Calu3 (cell line): ENCODE measurements around the gene TNRC18. TPM values are rescaled to one million over a fixed set of nuclear protein-coding genes. Genes with fewer than 3 reads are reported as not detected.

Source experiments
- BruUV-seq: library from RNA; stranded (reverse); fragments of 400-500 nt; replicated peaks from 2 replicates; lab custom pipeline; 2021; lab: Mats Ljungman, UMichigan
- CTCF ChIA-PET: fragments of 300-600 bp; sonication (Branson Sonifier 250); formaldehyde crosslinking; loops from one replicate; lab custom pipeline; 2022; ENCODE audit warnings: antibody characterized with exemption; lab: Charles Lee
- DNase-seq: peaks from one replicate; pipeline ENCODE4 v3.0.0; 2022
- H3K27ac Mint-ChIP-seq: one replicate; pipeline ENCODE4 v1.8.0; 2022; ENCODE audit warnings: mixed read lengths; ENCODE audit not compliant: unreplicated experiment
- H3K27me3 Mint-ChIP-seq: one replicate; pipeline ENCODE4 v1.8.0; 2022; ENCODE audit warnings: mixed read lengths; ENCODE audit not compliant: unreplicated experiment
- H3K36me3 Mint-ChIP-seq: one replicate; pipeline ENCODE4 v1.8.0; 2022; ENCODE audit warnings: mild to moderate bottlenecking, moderate library complexity, mixed read lengths; ENCODE audit not compliant: insufficient read depth, unreplicated experiment
- H3K4me1 Mint-ChIP-seq: one replicate; pipeline ENCODE4 v1.8.0; 2022; ENCODE audit warnings: mild to moderate bottlenecking, low read depth, mixed read lengths; ENCODE audit not compliant: unreplicated experiment
- H3K4me3 Mint-ChIP-seq: one replicate; pipeline ENCODE4 v1.8.0; 2022; ENCODE audit warnings: mild to moderate bottlenecking, low read depth, moderate library complexity, mixed read lengths; ENCODE audit not compliant: unreplicated experiment
- H3K9me3 Mint-ChIP-seq: one replicate; pipeline ENCODE4 v1.8.0; 2022; ENCODE audit warnings: low read depth, mixed read lengths; ENCODE audit not compliant: unreplicated experiment
- CTCF ChIP-seq: fragments of 200-600 bp; IDR thresholded peaks from one replicate; pipeline ENCODE4 v1.8.0; 2022; ENCODE audit warnings: antibody characterized with exemption; ENCODE audit not compliant: unreplicated experiment
- intact Hi-C: fragments of 100-400 bp; cut with micrococcal nuclease; formaldehyde crosslinking; loops from one replicate; pipeline ENCODE4 v1.10.0; 2022; ENCODE audit not compliant: unreplicated experiment
- total RNA-seq: library from RNA; stranded (reverse); gene quantifications from 2 replicates; pipeline ENCODE4 v1.2.3, GENCODE V29; 2022

The TNRC18 gene
- total RNA-seq, 1 experiment from 2014 or later, result 213 TPM

DNA sequence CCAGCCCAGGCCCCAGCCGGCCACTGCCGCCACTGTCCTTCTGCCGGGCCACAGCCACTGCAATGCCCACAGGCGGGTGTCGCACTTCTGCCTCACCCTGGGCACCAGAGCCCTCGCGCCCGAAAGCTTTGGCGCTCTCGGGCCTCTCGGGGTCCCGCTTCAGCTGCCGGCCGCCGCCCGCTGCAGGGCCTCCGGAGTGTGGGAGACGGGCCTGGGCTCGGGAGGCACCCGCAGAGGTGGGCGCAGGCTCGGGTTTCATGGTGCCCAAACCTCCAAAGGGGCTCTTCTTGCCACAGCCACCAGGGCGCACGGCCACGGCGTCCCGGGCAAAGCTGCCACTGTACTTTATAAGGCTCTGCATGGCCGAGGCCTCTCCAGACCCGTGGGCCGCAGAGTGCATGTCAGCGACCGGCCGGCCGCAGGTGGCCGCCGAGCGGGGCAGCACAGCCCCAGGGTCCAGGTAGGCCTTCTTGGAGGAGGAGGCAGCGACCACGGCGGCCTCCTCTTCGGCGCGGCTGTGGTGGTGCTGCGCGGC, 35.9 kb downstream of the TNRC18 start:
- no peak for DNase-seq
- Mint-ChIP-seq H3K4me1 (peaks cover 19% of the 10 kb centered on the region), H3K27me3 (no peaks in the 10 kb centered on the region)

DNA sequence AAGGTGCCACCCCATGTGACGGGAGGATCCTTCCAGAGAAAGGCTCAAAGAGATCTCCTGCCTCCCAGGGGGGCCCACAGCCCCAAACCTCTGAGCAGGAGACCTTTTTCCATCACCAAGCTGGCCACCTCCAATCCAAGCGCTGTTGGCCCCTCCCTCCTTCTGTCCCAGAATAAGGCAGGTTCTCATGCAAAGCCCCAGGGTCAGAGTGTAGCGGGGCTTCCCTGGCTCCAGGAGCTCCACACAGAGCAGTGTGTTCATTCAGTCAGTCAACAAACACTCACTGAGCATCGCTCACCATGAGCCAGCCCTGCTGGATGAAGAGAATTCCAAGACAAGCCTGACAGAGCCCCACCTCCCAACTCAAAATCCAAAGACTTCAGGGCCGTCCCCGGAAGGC, 39.0 kb downstream of the TNRC18 start:
- Mint-ChIP-seq H3K4me1 (peaks cover 29% of the 10 kb centered on the region), H3K4me3 (no peak overlapping the region), H3K36me3 (peaks cover 77% of the 10 kb centered on the region), H3K27ac (no peak overlapping the region), H3K27me3 (no peaks in the 10 kb centered on the region), H3K9me3 (no peaks in the 10 kb centered on the region)
- no peak for TF ChIP-seq CTCF
- intact Hi-C loops, result no loop called here
- CTCF ChIA-PET, result interaction anchor here (0.6 kb wide), 1 partner anchor 67 kb away, joined by 3 read pairs; no protein-coding TSS in a partner anchor
- no peak for DNase-seq
- BruUV-seq, result no TSS peak

More for the DNA sequence above, 35.9 kb downstream of the TNRC18 start:
- no peak for TF ChIP-seq CTCF
- H3K4me3 Mint-ChIP-seq, result no peak overlapping the region
- CTCF ChIA-PET, result no interaction called here
- no peaks in the 10 kb centered on the region for H3K9me3 Mint-ChIP-seq
- no peak overlapping the region for H3K27ac Mint-ChIP-seq
- BruUV-seq, result no TSS peak
- H3K36me3 Mint-ChIP-seq, result peaks cover 80% of the 10 kb centered on the region
- intact Hi-C loops, result no loop called here

DNA sequence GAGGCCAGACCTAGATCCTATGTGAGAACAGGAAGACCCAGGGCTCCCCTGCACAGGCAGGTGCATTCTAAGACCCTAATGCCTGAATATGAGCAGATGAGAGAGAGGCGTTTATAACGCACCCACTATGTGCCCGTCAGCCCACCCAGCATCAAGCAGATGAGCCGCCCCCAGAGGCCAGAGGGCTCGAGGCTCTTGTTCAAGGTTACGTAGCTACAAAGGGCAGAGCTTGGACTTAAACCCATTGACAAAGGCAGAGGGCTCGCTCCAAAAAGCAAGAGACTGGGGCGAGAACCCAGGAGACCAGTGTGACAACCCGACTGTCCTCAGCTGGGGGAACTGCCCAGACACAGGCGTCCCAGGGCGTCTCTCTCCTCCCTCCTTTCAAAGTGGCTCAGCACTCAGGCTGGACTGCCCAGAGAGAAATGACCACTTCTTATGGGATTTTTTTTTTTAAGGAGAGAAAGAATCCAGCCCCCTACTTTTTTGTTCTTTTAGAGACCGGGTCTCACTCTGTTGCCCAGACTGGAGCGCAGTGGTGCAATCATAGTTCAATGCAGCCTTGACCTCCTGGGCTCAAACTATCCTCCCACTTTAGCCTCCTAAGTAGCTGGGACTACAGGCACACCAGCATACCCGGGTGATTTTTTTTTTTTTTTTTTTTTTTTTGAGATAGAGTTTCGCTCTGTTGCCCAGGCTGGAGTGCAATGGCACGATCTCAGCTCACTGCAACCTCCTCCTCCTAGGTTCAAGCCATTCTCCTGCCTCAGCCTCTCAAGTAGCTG, 40.1 kb downstream of the TNRC18 start:
- intact Hi-C loops, result no loop called here
- no peaks in the 10 kb centered on the region for H3K27me3 Mint-ChIP-seq
- DNase-seq, result no peak
- H3K36me3 Mint-ChIP-seq, result peaks cover 73% of the 10 kb centered on the region
- H3K4me1 Mint-ChIP-seq, result peaks cover 29% of the 10 kb centered on the region
- no TSS peak for BruUV-seq
- CTCF ChIA-PET, result interaction anchor here (0.6 to 1.5 kb wide), 3 partner anchors 13 to 94 kb away, joined by 3 to 6 read pairs (median 3); no protein-coding TSS in a partner anchor
- H3K4me3 Mint-ChIP-seq, result no peak overlapping the region
- H3K9me3 Mint-ChIP-seq, result no peaks in the 10 kb centered on the region
- H3K27ac Mint-ChIP-seq, result peak overlapping the region; percentile 35
- TF ChIP-seq CTCF, result no peak

- no peak for TF ChIP-seq CTCF
- Mint-ChIP-seq H3K9me3 (no peaks in the 10 kb centered on the region), H3K4me3 (no peak overlapping the region), H3K36me3 (peaks cover 79% of the 10 kb centered on the region), H3K4me1 (peaks cover 29% of the 10 kb centered on the region), H3K27me3 (no peaks in the 10 kb centered on the region), H3K27ac (peak overlapping the region; percentile 35)
- BruUV-seq, result no TSS peak
- intact Hi-C loops, result no loop called here
- CTCF ChIA-PET, result interaction anchor here (1.5 kb wide), 1 partner anchor 14 kb away, joined by 6 read pairs; no protein-coding TSS in a partner anchor
- no peak for DNase-seq
Measured at GRCh38 chr7:5382281-5382892, 41.2 kb downstream of the TNRC18 start.
